Brain pericyte (primary cell): Measurements from ENCODE around the gene BRSK2.

Source experiments
- DNase-seq: peaks from one replicate; pipeline ENCODE4 v3.0.0-alpha.2; 2012; ENCODE audit warnings: low read depth, low spot score

The BRSK2 gene

GRCh38 chr11:1396375-1396841, 6.7 kb downstream of the BRSK2 start:
- no peak for DNase-seq

GRCh38 chr11:1397146-1397861, 7.6 kb downstream of the BRSK2 start:
- DNase-seq: no peak

- no peak for DNase-seq
These were observed 8.3 kb downstream of the BRSK2 start for GRCh38 chr11:1397862-1398527.

GRCh38 chr11:1398528-1399235, 8.9 kb downstream of the BRSK2 start:
- no peak for DNase-seq

GRCh38 chr11:1399386-1400316, 9.9 kb downstream of the BRSK2 start:
- no peak for DNase-seq

- no peak for DNase-seq
These were observed 10.8 kb downstream of the BRSK2 start for GRCh38 chr11:1400317-1401170.

- no peak for DNase-seq
These were observed 11.4 kb downstream of the BRSK2 start for GRCh38 chr11:1401171-1401445.

- peak; percentile 65 for DNase-seq
These were observed 12.0 kb downstream of the BRSK2 start for GRCh38 chr11:1401656-1402221.

- no peak for DNase-seq
These were observed 12.8 kb downstream of the BRSK2 start for GRCh38 chr11:1402355-1403077.

- DNase-seq: no peak
These were observed 13.4 kb downstream of the BRSK2 start for GRCh38 chr11:1403078-1403620.

GRCh38 chr11:1403721-1404460, 14.2 kb downstream of the BRSK2 start:
- DNase-seq: no peak

- no peak for DNase-seq
These were observed 14.9 kb downstream of the BRSK2 start for GRCh38 chr11:1404461-1405185.

GRCh38 chr11:1405186-1406020, 15.7 kb downstream of the BRSK2 start:
- no peak for DNase-seq

GRCh38 chr11:1406571-1407485, 17.1 kb downstream of the BRSK2 start:
- DNase-seq: no peak

- DNase-seq: no peak
These were observed 17.9 kb downstream of the BRSK2 start for GRCh38 chr11:1407668-1408067.

GRCh38 chr11:1408346-1408745, 18.6 kb downstream of the BRSK2 start:
- no peak for DNase-seq
